ENCODE results near the gene RRAD. TPM values are rescaled to one million over a fixed set of nuclear protein-coding genes. Genes with fewer than 3 reads are reported as not detected.

Gene RRAD
- total RNA-seq, 1 donor from 2014 or later: 135 TPM

DNA sequence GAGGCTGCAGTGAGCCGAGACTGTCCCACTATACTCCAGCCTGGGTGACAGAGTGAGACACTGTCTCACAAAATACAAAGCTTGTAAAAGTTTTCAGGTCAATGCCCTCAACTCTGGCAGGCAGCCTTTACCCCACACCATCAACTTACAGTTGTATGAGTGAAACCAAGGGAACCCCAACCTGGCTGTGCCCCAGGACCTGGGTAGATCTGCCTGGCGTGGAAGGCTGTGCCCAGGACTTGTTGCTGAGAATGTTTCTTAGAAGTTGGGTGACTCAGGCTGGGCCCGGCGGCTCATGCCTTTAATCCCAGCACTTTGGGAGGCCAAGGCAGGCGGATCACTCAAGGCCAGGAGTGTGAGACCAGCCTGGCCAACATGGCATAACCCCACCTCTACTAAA, 43.5 kb upstream of the RRAD start:
- no peak overlapping the region for H3K27ac ChIP-seq (replicated peaks)
- no peaks in the 10 kb centered on the region for H3K9me3 ChIP-seq (replicated peaks)
- no peak for TF ChIP-seq CTCF (IDR thresholded peaks at IDR 0.05; ENCODE audit: borderline replicate concordance)
- H3K4me1 ChIP-seq: no peaks in the 10 kb centered on the region
- H3K36me3 ChIP-seq: no peaks in the 10 kb centered on the region
- DNase-seq: no peak
- intact Hi-C loops (cut with micrococcal nuclease): no loop called here
- no peak overlapping the region for H3K4me3 ChIP-seq
- H3K27me3 ChIP-seq (ENCODE audit: low read depth): peaks cover 4% of the 10 kb centered on the region

- H3K27me3 ChIP-seq (ENCODE audit: low read depth): peaks cover 4% of the 10 kb centered on the region
- TF ChIP-seq CTCF (IDR thresholded peaks at IDR 0.05; ENCODE audit: borderline replicate concordance): no peak
- no peaks in the 10 kb centered on the region for H3K36me3 ChIP-seq
- no peak for DNase-seq
- H3K27ac ChIP-seq (replicated peaks): no peak overlapping the region
- intact Hi-C loops (cut with micrococcal nuclease): no loop called here
- H3K9me3 ChIP-seq (replicated peaks): no peaks in the 10 kb centered on the region
- H3K4me1 ChIP-seq: peaks cover 4% of the 10 kb centered on the region
- no peak overlapping the region for H3K4me3 ChIP-seq
Observed at GRCh38 chr16:66964049-66964448, 38.7 kb upstream of the RRAD start.

- Histone ChIP-seq H3K27me3 (ENCODE audit: low read depth) (peaks cover 4% of the 10 kb centered on the region), H3K36me3 (no peaks in the 10 kb centered on the region), H3K4me3 (no peak overlapping the region), H3K4me1 (peaks cover 4% of the 10 kb centered on the region), H3K9me3 (replicated peaks) (no peaks in the 10 kb centered on the region), H3K27ac (replicated peaks) (no peak overlapping the region)
- DNase-seq: no peak
- TF ChIP-seq CTCF (IDR thresholded peaks at IDR 0.05; ENCODE audit: borderline replicate concordance): no peak
- intact Hi-C loops (cut with micrococcal nuclease): no loop called here
Observed at GRCh38 chr16:66961914-66962313, 36.6 kb upstream of the RRAD start.

- Histone ChIP-seq H3K36me3 (no peaks in the 10 kb centered on the region), H3K27ac (replicated peaks) (no peak within 1 kb of the TSS), H3K9me3 (replicated peaks) (no peaks in the 10 kb centered on the region), H3K27me3 (ENCODE audit: low read depth) (peaks cover 4% of the 10 kb centered on the region), H3K4me1 (peaks cover 4% of the 10 kb centered on the region), H3K4me3 (no peak within 1 kb of the TSS)
- intact Hi-C loops (cut with micrococcal nuclease): no loop called here
- peak; percentile 69 for TF ChIP-seq CTCF (IDR thresholded peaks at IDR 0.05; ENCODE audit: borderline replicate concordance)
- peak; percentile 40 for DNase-seq
Observed at GRCh38 chr16:66961065-66961744, 35.9 kb upstream of the RRAD start, which contains the start of gene CES3. Gene CES3, plus strand, starts transcription at chr16:66961266. Its CDS starts 42 bp downstream, at chr16:66961308.

GRCh38 chr16:66960270-66960669, 34.9 kb upstream of the RRAD start:
- peaks cover 4% of the 10 kb centered on the region for H3K4me1 ChIP-seq
- no peak for DNase-seq
- no peaks in the 10 kb centered on the region for H3K9me3 ChIP-seq (replicated peaks)
- peaks cover 4% of the 10 kb centered on the region for H3K27me3 ChIP-seq (ENCODE audit: low read depth)
- no peak overlapping the region for H3K27ac ChIP-seq (replicated peaks)
- intact Hi-C loops (cut with micrococcal nuclease): no loop called here
- TF ChIP-seq CTCF (IDR thresholded peaks at IDR 0.05; ENCODE audit: borderline replicate concordance): no peak
- H3K36me3 ChIP-seq: no peaks in the 10 kb centered on the region
- no peak overlapping the region for H3K4me3 ChIP-seq

All from left ventricle myocardium inferior (tissue), 1 donor.